ENCODE data around the gene IRAG1.

DNA sequence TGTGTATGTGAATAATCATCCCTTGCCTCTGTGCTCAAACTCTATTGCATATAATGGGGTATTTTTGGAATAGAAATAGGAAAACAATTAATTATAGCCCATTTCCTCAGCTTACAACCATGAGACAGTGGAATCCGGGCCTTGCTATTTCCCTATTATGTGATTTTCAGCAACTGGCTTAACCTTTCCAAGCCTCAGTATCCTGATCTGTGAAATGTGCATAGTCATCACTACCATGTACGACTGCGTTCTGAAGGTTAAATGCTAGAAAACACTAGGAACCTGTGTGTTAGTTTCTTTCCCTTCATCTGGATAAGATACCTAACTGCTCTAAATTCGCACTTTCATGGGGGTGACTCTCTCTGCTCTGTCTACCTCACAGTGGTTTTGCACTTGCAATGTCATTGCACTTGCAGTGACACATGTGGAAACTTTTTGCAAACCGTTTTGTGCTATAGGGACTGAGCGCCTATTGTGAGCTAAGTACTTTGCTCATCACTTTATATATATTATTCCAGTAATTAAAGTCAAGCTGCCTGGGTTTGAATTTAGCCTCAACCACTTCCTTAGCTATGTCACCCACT is 48.3 kb downstream of the IRAG1 start:
- TF ChIP-seq CTCF (IDR thresholded peaks at IDR 0.05): no peak
- TF ChIP-seq POLR2A (IDR thresholded peaks at IDR 0.05): no peak

All from right lobe of liver (tissue), 4 donors.